Glutamatergic neuron (in vitro differentiated cells): Measurements from ENCODE around the gene EPS8. TPM values are rescaled to one million over a fixed set of nuclear protein-coding genes. Genes with fewer than 3 reads are reported as not detected.

Experiments used
- DNase-seq: peaks from one replicate; pipeline ENCODE4 v3.0.0; 2022
- H3K27ac Mint-ChIP-seq: one replicate; pipeline ENCODE4 v1.8.0; 2020; ENCODE audit warnings: mild to moderate bottlenecking, mixed read lengths, inconsistent platforms; ENCODE audit not compliant: unreplicated experiment
- H3K27me3 Mint-ChIP-seq: one replicate; pipeline ENCODE4 v1.8.0; 2020; ENCODE audit warnings: mild to moderate bottlenecking, moderate library complexity, mixed read lengths, inconsistent platforms; ENCODE audit not compliant: unreplicated experiment
- H3K36me3 Mint-ChIP-seq: one replicate; pipeline ENCODE4 v1.8.0; 2020; ENCODE audit warnings: mild to moderate bottlenecking, mixed read lengths, inconsistent platforms; ENCODE audit not compliant: unreplicated experiment
- H3K4me1 Mint-ChIP-seq: one replicate; pipeline ENCODE4 v1.8.0; 2020; ENCODE audit warnings: mild to moderate bottlenecking, low read depth, mixed read lengths, inconsistent platforms; ENCODE audit not compliant: unreplicated experiment
- H3K4me3 Mint-ChIP-seq: one replicate; pipeline ENCODE4 v1.8.0; 2020; ENCODE audit warnings: mild to moderate bottlenecking, mixed read lengths, inconsistent platforms; ENCODE audit not compliant: unreplicated experiment
- H3K9me3 Mint-ChIP-seq: one replicate; pipeline ENCODE4 v1.8.0; 2020; ENCODE audit warnings: mild to moderate bottlenecking, moderate library complexity, mixed read lengths, inconsistent platforms; ENCODE audit not compliant: unreplicated experiment
- total RNA-seq: library from RNA; stranded (reverse); fragmentation: NEBNext Ultra II Directional; extraction: Animal tissue kit (Norgen Biotek cat#: 25700); gene quantifications from one replicate; pipeline ENCODE4 v1.2.1, GENCODE V29; 2021; ENCODE audit not compliant: unreplicated experiment
- TF ChIP-seq, protein P1 (sequence below): fragments of 200-600 bp; sonication (generic); IDR thresholded peaks from one replicate; pipeline ENCODE4 v1.5.0; 2021; ENCODE audit not compliant: partially characterized antibody, unreplicated experiment

The EPS8 gene
- total RNA-seq, 1 donor from 2014 or later = 4.3 TPM

DNA sequence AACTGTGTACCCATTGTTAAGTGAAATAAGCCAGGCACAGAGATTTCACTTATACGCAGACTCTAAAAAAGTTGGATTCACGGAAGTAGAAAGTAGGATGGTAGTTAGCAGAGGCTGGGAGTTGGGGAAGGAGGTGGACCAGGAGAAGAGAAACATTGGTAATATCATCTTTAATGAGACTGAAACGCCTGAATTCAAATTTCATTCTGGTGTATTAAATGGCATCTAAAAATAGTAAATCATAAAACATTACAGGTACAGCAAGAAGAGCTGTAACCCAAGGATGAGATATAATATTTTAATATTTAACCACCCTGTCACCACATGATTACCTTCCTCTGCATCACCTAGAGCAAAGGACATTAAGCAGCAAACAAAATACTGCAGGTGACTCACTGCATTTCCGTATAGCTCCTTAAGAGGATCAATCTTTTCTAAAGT, 99.4 kb downstream of the EPS8 start:
- Mint-ChIP-seq H3K27ac (no peak overlapping the region), H3K4me1 (peaks cover 11% of the 10 kb centered on the region), H3K27me3 (peaks cover 2% of the 10 kb centered on the region), H3K36me3 (no peaks in the 10 kb centered on the region), H3K9me3 (peaks cover 1% of the 10 kb centered on the region), H3K4me3 (no peak overlapping the region)
- TF ChIP-seq, protein P1, sequence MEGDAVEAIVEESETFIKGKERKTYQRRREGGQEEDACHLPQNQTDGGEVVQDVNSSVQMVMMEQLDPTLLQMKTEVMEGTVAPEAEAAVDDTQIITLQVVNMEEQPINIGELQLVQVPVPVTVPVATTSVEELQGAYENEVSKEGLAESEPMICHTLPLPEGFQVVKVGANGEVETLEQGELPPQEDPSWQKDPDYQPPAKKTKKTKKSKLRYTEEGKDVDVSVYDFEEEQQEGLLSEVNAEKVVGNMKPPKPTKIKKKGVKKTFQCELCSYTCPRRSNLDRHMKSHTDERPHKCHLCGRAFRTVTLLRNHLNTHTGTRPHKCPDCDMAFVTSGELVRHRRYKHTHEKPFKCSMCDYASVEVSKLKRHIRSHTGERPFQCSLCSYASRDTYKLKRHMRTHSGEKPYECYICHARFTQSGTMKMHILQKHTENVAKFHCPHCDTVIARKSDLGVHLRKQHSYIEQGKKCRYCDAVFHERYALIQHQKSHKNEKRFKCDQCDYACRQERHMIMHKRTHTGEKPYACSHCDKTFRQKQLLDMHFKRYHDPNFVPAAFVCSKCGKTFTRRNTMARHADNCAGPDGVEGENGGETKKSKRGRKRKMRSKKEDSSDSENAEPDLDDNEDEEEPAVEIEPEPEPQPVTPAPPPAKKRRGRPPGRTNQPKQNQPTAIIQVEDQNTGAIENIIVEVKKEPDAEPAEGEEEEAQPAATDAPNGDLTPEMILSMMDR = no peak
- DNase-seq = no peak

- DNase-seq = no peak
- Mint-ChIP-seq H3K4me3 (peak overlapping the region; percentile 65), H3K9me3 (peaks cover 1% of the 10 kb centered on the region)
Measured at GRCh38 chr12:15688838-15689625, 100.2 kb downstream of the EPS8 start.

GRCh38 chr12:15688202-15688736, 100.9 kb downstream of the EPS8 start:
- peaks cover 11% of the 10 kb centered on the region for H3K4me1 Mint-ChIP-seq
- peaks cover 2% of the 10 kb centered on the region for H3K27me3 Mint-ChIP-seq
- H3K27ac Mint-ChIP-seq = peak overlapping the region; percentile 63
- H3K4me3 Mint-ChIP-seq = peak overlapping the region; percentile 65
- TF ChIP-seq, protein P1 = no peak
- DNase-seq = peak; percentile 21
- H3K9me3 Mint-ChIP-seq = peaks cover 1% of the 10 kb centered on the region
- H3K36me3 Mint-ChIP-seq = no peaks in the 10 kb centered on the region

More at GRCh38 chr12:15688838-15689625, 100.2 kb downstream of the EPS8 start:
- peak overlapping the region; percentile 63 for H3K27ac Mint-ChIP-seq
- peaks cover 2% of the 10 kb centered on the region for H3K27me3 Mint-ChIP-seq
- TF ChIP-seq, protein P1 = no peak
- peaks cover 11% of the 10 kb centered on the region for H3K4me1 Mint-ChIP-seq
- no peaks in the 10 kb centered on the region for H3K36me3 Mint-ChIP-seq

DNA sequence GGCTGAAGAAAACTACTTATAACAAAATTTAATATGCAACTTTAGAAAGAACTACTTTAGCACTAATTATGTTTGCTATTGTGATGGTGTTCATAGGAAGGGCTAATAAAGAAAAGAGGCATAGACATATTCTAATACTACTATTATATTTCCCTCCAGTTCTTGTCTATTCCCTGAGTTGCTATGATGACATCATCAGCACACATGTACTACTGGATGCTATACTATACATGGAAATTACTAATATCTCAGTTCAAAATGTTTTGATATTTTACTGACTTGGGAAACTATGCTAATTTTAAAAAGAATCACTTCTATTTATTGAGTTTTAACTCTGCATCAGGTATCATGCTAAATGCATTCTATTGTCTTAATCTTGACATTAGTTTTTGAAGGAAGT, 101.6 kb downstream of the EPS8 start:
- Mint-ChIP-seq H3K9me3 (peaks cover 1% of the 10 kb centered on the region), H3K36me3 (no peaks in the 10 kb centered on the region), H3K27ac (no peak overlapping the region), H3K4me3 (no peak overlapping the region), H3K27me3 (peaks cover 2% of the 10 kb centered on the region), H3K4me1 (peaks cover 11% of the 10 kb centered on the region)
- DNase-seq = no peak
- TF ChIP-seq, protein P1 = no peak

GRCh38 chr12:15684896-15685658, 104.1 kb downstream of the EPS8 start:
- TF ChIP-seq, protein P1 = no peak
- H3K27ac Mint-ChIP-seq = no peak overlapping the region
- H3K4me1 Mint-ChIP-seq = peaks cover 11% of the 10 kb centered on the region
- no peak overlapping the region for H3K4me3 Mint-ChIP-seq
- DNase-seq = no peak
- H3K27me3 Mint-ChIP-seq = peaks cover 2% of the 10 kb centered on the region
- peaks cover 1% of the 10 kb centered on the region for H3K9me3 Mint-ChIP-seq
- no peaks in the 10 kb centered on the region for H3K36me3 Mint-ChIP-seq
